A673 (cell line): ENCODE results near the gene ZDHHC17. TPM values are rescaled to one million over a fixed set of nuclear protein-coding genes. Genes with fewer than 3 reads are reported as not detected.
A peak's percentile ranks its signal among the peaks of the same experiment; 100 is the strongest.

Experiments
- BruUV-seq: library from RNA; stranded (reverse); fragments of 400-500 nt; replicated peaks from 2 replicates; lab custom pipeline; 2021; lab: Mats Ljungman, UMichigan
- CTCF ChIA-PET: fragments of 300-600 bp; sonication (Branson Sonifier 250); formaldehyde crosslinking; loops from one replicate; lab custom pipeline; 2022; ENCODE audit warnings: antibody characterized with exemption; lab: Charles Lee
- POLR2A ChIA-PET: fragments of 300-600 bp; sonication (Branson Sonifier 250); formaldehyde crosslinking; loops from one replicate; lab custom pipeline; 2022; ENCODE audit warnings: antibody characterized with exemption; ENCODE audit not compliant: low non-redundant PET; lab: Charles Lee
- DNase-seq: peaks from one replicate; pipeline ENCODE4 v3.0.0-alpha.2; 2015; ENCODE audit warnings: low spot score
- H3K27ac ChIP-seq: fragments of 200-600 bp; sonication (generic); 2 replicates; pipeline ENCODE4 v1.5.1; 2016; ENCODE audit warnings: mixed run types, low read depth, mild to moderate bottlenecking, mixed read lengths, antibody characterized with exemption, low read length; ENCODE audit not compliant: poor library complexity, severe bottlenecking
- H3K27me3 ChIP-seq: fragments of 200-600 bp; sonication (generic); replicated peaks from 2 replicates; pipeline ENCODE4 v1.6.1; 2017; ENCODE audit warnings: mixed run types, low read depth, mild to moderate bottlenecking, mixed read lengths, antibody characterized with exemption, low read length; ENCODE audit not compliant: insufficient read depth, poor library complexity
- H3K36me3 ChIP-seq: fragments of 200-600 bp; sonication (generic); 2 replicates; pipeline ENCODE4 v1.6.1; 2016; ENCODE audit warnings: mixed run types, mild to moderate bottlenecking, mixed read lengths, antibody characterized with exemption, low read length; ENCODE audit not compliant: insufficient read depth, poor library complexity, severe bottlenecking
- H3K4me1 ChIP-seq: fragments of 200-600 bp; sonication (generic); 2 replicates; pipeline ENCODE4 v1.6.1; 2017; ENCODE audit warnings: mixed run types, mild to moderate bottlenecking, mixed read lengths, antibody characterized with exemption, low read length; ENCODE audit not compliant: insufficient read depth, poor library complexity, severe bottlenecking
- H3K4me3 ChIP-seq: fragments of 200-600 bp; sonication (generic); 2 replicates; pipeline ENCODE4 v1.5.1; 2016; ENCODE audit warnings: low read depth, mixed run types, mild to moderate bottlenecking, mixed read lengths, low read length; ENCODE audit not compliant: poor library complexity, severe bottlenecking
- H3K9me3 ChIP-seq: fragments of 200-600 bp; sonication (generic); 2 replicates; pipeline ENCODE4 v1.6.1; 2016; ENCODE audit warnings: mixed run types, low read depth, mild to moderate bottlenecking, mixed read lengths, antibody characterized with exemption, low read length; ENCODE audit not compliant: poor library complexity, severe bottlenecking
- CTCF ChIP-seq: fragments of 300-800, 200-600 bp; sonication (generic); conservative IDR thresholded peaks from 2 replicates; pipeline ENCODE4 v1.5.1; 2017; ENCODE audit warnings: low read depth, mild to moderate bottlenecking, antibody characterized with exemption, low read length, moderate library complexity, mixed read lengths
- EZH2 ChIP-seq: fragments of 200-600 bp; sonication (generic); IDR thresholded peaks from 2 replicates; pipeline ENCODE4 v1.6.1; 2017; ENCODE audit warnings: borderline replicate concordance, low read depth, mild to moderate bottlenecking, mixed read lengths, antibody characterized with exemption, low read length; ENCODE audit not compliant: poor library complexity, severe bottlenecking
- intact Hi-C: fragments of 100-400 bp; cut with micrococcal nuclease; formaldehyde crosslinking; loops from one replicate; pipeline ENCODE4 v1.10.0; 2022; ENCODE audit not compliant: unreplicated experiment
- total RNA-seq: library from RNA; stranded (reverse); gene quantifications from 2 replicates; pipeline ENCODE4 v1.2.3, GENCODE V29; 2021

The ZDHHC17 gene
- total RNA-seq, 1 experiment from 2014 or later, result 41.1 TPM

- BruUV-seq, result no TSS peak
- Histone ChIP-seq H3K36me3 (no peaks in the 10 kb centered on the region), H3K27me3 (no peaks in the 10 kb centered on the region), H3K4me1 (peaks cover 3% of the 10 kb centered on the region), H3K9me3 (no peaks in the 10 kb centered on the region), H3K27ac (no peak overlapping the region), H3K4me3 (no peak overlapping the region)
- POLR2A ChIA-PET, result no interaction called here
- TF ChIP-seq CTCF (no peak), EZH2 (no peak)
- CTCF ChIA-PET, result no interaction called here
- intact Hi-C loops, result no loop called here
- DNase-seq, result peak; percentile 38
These were observed 18.6 kb upstream of the ZDHHC17 start for GRCh38 chr12:76745343-76745742.

- POLR2A ChIA-PET, result interaction anchor here (0.6 kb wide), 1 partner anchor 16 kb away, joined by 3 read pairs; no protein-coding TSS in a partner anchor
- peaks cover 3% of the 10 kb centered on the region for H3K4me1 ChIP-seq
- DNase-seq, result no peak
- no peak overlapping the region for H3K4me3 ChIP-seq
- CTCF ChIA-PET, result no interaction called here
- H3K36me3 ChIP-seq, result no peaks in the 10 kb centered on the region
- no TSS peak for BruUV-seq
- intact Hi-C loops, result no loop called here
- H3K27me3 ChIP-seq, result no peaks in the 10 kb centered on the region
- no peaks in the 10 kb centered on the region for H3K9me3 ChIP-seq
- H3K27ac ChIP-seq, result no peak overlapping the region
- no peak for TF ChIP-seq EZH2
- no peak for TF ChIP-seq CTCF
These were observed 17.4 kb upstream of the ZDHHC17 start for GRCh38 chr12:76746516-76746915.

- TF ChIP-seq CTCF (no peak), EZH2 (no peak)
- no TSS peak for BruUV-seq
- ChIA-PET CTCF (no interaction called here), POLR2A (no interaction called here)
- intact Hi-C loops, result no loop called here
- Histone ChIP-seq H3K27me3 (no peaks in the 10 kb centered on the region), H3K36me3 (no peaks in the 10 kb centered on the region), H3K9me3 (no peaks in the 10 kb centered on the region), H3K4me3 (no peak overlapping the region), H3K4me1 (peaks cover 3% of the 10 kb centered on the region), H3K27ac (no peak overlapping the region)
- no peak for DNase-seq
These were observed 16.7 kb upstream of the ZDHHC17 start for GRCh38 chr12:76747245-76747644.
